Activated CD4-positive, alpha-beta T cell treated with anti-CD3 and anti-CD28 coated beads, Interleukin-2, amount 50 U/mL, for 48 hours (primary cell): ENCODE results near the gene SH2D1A.
A peak's percentile ranks its signal among the peaks of the same experiment; 100 is the strongest.
"Not testable (repeated sequence)": the region's sequence is repeated elsewhere in the genome, so short reads cannot be mapped to it uniquely, and the experiment has no call there.

Experiments
- DNase-seq, 2 experiments: peaks; one replicate each; pipeline ENCODE4 v3.0.0-alpha.2; 2020

SH2D1A gene

GRCh38 chrX:124346117-124346876 lies at the start of gene SH2D1A:
SH2D1A (plus strand) TSS chrX:124346563; CDS start chrX:124346643, 80 bp downstream.
- DNase-seq = peak in 1 of 2 experiments; percentile 26

- not testable (repeated sequence) for DNase-seq
These were observed 47.0 kb upstream of the SH2D1A start for GRCh38 chrX:124299323-124299722.

GRCh38 chrX:124300405-124300804 lies 46.0 kb upstream of the SH2D1A start:
- no peak for DNase-seq

GRCh38 chrX:124307253-124307907 lies 39.0 kb upstream of the SH2D1A start:
- no peak for DNase-seq

GRCh38 chrX:124325732-124326131 lies 20.6 kb upstream of the SH2D1A start:
- no peak for DNase-seq

GRCh38 chrX:124328765-124329164 lies 17.6 kb upstream of the SH2D1A start:
- DNase-seq = no peak

- DNase-seq = no peak
These were observed 13.6 kb upstream of the SH2D1A start, which contains the start of gene TEX13D for GRCh38 chrX:124332481-124333424. TEX13D (plus strand) TSS chrX:124332660; CDS start chrX:124332918, 258 bp downstream.

- DNase-seq = no peak
These were observed 12.5 kb upstream of the SH2D1A start for GRCh38 chrX:124333862-124334261.

GRCh38 chrX:124334555-124334954 lies 11.8 kb upstream of the SH2D1A start:
- DNase-seq = not testable (repeated sequence)

- no peak for DNase-seq
These were observed 10.8 kb upstream of the SH2D1A start for GRCh38 chrX:124335598-124335997.

- no peak for DNase-seq
These were observed 8.4 kb upstream of the SH2D1A start for GRCh38 chrX:124337916-124338315.

GRCh38 chrX:124338733-124339514 lies 7.4 kb upstream of the SH2D1A start:
- no peak for DNase-seq

GRCh38 chrX:124341396-124342132 lies 4.8 kb upstream of the SH2D1A start:
- DNase-seq = no peak

GRCh38 chrX:124342174-124342867 lies 4.0 kb upstream of the SH2D1A start:
- no peak for DNase-seq

GRCh38 chrX:124343016-124343415 lies 3.3 kb upstream of the SH2D1A start:
- no peak for DNase-seq

GRCh38 chrX:124344246-124344645 lies 2.1 kb upstream of the SH2D1A start:
- no peak for DNase-seq

- peak in 1 of 2 experiments; percentile 19 for DNase-seq
These were observed 496 bp downstream of the SH2D1A start for GRCh38 chrX:124346877-124347241.

GRCh38 chrX:124347242-124347641 lies 879 bp downstream of the SH2D1A start:
- peak; percentile 24 to 30 for DNase-seq

GRCh38 chrX:124348182-124348581 lies 1.8 kb downstream of the SH2D1A start:
- no peak for DNase-seq

- no peak for DNase-seq
These were observed 2.6 kb downstream of the SH2D1A start for GRCh38 chrX:124348885-124349453.

- no peak for DNase-seq
These were observed 8.3 kb downstream of the SH2D1A start for GRCh38 chrX:124354648-124355047.
